IPS-NIHi7 (cell line): ENCODE data around the gene GNG12.
A peak's percentile ranks its signal among the peaks of the same experiment; 100 is the strongest.

Experiments
- DNase-seq: peaks from one replicate; pipeline ENCODE4 v3.0.0; 2012; ENCODE audit warnings: mixed read lengths; ENCODE audit errors: extremely low spot score

The GNG12 gene

DNA sequence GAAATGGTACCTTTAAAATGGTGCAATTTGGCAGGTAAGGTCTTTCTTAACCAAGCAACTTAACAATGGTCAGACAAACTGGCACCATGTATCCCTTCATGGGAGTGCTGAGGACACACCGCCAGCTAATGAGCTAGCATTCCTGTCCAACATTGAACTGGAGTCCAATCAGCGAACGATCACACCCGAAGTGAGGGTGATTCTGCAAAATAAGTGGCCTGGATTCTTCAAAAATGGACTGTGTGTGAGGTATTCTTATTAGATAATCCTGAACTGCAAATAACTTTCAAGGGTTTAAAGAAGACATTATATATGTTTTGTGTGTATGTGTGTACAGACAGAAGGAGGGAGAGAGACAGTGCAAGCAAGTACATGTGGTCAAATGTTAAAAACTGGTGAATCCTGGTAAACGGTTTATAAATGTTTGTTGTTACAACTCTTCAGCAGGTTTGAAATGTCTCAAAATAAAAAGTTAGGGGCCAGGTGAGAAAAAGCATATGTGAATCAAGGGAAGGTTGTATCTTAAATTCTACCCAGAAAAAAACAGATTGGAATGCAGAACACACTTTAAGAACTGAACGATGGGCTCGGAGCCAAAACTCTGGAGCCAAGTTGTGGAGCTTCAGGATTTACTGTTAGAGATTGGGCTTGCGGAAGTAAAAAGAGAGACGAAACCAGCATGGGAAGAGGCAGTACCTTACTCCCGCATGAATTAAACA, 127.4 kb downstream of the GNG12 start:
- DNase-seq, result no peak

DNA sequence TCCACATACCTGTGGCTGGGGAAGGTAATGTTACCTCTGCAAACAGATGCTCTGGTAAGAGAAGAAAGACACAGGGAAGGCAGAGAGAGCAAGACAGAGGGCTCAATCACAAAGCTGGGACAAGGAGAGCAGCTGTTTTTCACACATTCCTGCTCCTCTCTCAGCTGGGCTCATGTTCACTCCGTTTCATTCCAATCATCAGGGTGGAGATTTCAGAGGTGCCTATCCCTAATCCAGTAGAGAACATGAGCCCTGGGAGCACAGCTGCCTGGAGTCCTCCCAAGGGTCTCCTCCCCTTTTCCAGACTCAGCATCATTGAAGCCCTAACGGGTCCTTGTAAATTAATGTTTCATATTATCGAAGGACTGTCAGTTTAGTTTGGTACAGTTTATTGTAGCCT, 128.9 kb downstream of the GNG12 start:
- DNase-seq, result no peak

GRCh38 chr1:67701876-67702275, 131.4 kb downstream of the GNG12 start:
- DNase-seq, result no peak

DNA sequence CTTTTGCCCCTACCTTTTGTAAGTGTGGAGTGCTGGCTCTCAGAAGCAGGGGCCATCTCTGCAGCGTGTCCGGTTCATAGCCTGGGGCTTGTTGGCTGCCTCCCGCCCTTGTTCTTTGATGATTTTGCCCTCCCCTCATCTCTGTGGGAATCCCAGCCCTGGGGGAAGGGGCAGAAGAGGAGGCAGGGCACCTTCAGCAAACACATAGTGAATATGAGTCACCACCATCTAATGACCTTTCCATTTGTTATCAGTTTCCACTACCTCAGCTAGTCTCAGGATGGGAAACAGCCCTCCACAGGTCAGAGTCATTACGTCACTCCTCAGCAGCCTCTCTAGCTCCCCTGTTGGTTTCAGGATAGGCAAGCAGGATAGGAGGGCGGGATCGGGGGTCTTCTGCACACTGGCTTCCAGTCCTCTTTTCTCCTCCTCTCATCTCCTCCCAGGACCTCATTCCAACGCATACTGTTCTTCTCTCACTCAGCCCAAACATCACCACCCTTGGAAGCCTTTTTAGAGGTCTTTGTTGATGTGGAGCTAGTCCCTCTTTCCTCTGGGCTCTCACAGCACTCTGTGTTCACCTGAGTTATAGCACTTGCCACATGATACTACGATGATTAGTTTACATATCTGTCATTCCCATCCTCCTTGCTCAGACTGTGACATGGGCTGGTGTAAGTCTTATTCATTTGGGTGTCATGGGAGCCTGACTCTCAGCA, 132.4 kb downstream of the GNG12 start:
- DNase-seq, result peak; percentile 81

DNA sequence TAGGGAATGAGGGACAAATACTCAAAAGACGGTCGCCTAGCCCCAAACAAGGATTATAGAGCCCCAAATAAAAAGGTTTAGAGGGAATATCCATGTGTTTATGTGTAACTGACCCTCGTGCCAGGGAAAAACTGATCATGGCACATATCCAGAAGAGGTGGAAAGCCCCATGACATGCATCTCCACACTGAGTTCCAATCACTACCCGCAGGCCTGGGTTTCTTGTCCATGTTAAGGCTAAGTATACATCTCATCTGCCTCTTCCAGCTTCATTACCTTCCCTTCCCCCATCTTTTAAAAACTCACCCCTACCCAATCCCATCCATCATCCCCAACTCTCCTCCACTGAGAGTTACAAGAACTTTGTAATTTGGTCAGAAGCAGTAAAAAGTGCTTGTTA, 133.0 kb downstream of the GNG12 start:
- no peak for DNase-seq

- no peak for DNase-seq
These were observed 136.6 kb downstream of the GNG12 start for GRCh38 chr1:67696708-67697107.

DNA sequence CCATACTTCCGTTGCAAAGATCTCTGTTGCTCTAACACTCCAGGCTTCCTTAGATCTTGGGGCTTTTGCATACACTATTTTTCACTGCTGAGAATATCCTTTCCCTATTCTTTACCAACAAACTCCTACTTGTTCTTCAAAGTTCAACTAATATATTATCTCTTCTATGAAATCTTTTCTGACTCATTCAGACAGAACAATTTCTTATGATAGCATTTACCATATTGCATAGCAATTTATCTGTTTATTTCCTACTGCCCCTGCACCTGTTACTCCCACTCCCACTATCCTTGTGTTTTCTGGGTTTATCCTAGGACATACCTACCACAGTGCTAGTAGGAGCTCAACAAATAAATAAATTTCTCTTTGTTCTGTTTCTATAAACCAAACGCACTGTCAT, 137.3 kb downstream of the GNG12 start:
- DNase-seq, result no peak

GRCh38 chr1:67691712-67692111, 141.6 kb downstream of the GNG12 start:
- no peak for DNase-seq

DNA sequence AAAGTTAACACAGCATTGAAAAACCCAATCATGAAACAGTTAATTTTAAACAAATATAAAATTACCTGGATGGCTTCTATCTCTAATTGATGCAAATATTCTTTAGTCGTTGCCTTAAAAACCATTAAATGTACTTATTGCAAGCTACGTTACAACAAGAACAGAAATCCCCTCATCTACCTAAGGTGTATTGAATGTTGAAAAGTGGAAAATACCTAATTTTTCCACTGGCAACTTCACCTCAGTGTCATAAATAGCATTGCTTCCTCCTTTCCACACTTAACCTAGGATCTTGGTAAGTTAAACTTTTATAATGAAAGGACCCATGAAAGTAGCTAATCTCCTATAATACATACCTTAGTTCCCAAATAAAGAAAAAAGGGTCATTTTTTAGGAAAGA, 142.9 kb downstream of the GNG12 start:
- no peak for DNase-seq

DNA sequence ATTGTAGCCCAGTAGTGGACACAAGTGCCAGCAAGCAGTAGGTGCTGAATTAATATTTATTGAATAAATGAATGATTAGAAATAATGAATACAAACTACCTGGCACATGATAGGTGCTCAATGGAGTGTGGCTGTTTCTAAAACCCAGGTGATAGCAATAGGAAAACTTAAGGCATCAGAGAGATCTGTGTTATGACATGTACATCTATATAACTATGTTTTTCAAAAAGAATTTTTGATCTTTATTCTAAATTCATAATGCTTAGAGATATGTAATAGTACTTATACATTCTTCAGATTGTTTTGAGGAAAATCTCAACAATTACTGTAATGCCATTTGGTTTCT, 143.3 kb downstream of the GNG12 start:
- DNase-seq, result no peak

DNA sequence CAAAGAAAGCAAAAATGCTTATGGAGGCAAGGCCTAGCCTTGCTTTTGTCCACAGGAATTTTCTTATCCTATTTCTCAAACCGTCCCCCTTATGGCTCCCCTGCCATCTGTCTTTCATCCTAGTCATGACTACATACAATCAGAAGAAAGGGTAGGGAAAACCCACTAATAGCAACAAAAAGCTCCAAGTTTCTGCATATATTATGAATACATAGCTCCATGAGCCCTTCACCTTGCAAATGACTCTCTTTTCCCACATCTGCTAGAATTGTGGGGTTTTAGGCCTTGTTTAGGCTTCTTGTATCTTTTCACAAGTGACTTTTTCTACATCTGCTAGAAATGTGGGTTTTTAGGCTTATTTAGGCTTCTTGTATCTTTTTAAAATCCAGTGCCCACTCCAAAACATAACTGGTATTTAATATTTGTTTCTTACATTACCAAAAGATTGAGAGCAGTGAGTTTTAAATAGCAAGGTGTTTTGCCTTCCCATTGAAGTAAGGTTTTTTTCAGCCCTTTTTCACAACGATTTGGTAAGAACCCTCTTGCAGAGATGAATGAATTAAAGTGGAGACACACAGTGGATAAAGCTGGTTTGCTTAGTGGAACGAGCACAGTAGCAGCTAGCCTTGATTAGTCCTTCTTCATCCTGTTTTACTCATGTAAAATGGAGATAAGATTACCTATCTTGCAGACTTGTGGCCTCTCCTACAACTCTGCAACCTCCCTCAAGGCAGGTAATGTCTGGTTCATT, 143.8 kb downstream of the GNG12 start:
- no peak for DNase-seq

GRCh38 chr1:67688526-67689219, 144.6 kb downstream of the GNG12 start:
- no peak for DNase-seq

DNA sequence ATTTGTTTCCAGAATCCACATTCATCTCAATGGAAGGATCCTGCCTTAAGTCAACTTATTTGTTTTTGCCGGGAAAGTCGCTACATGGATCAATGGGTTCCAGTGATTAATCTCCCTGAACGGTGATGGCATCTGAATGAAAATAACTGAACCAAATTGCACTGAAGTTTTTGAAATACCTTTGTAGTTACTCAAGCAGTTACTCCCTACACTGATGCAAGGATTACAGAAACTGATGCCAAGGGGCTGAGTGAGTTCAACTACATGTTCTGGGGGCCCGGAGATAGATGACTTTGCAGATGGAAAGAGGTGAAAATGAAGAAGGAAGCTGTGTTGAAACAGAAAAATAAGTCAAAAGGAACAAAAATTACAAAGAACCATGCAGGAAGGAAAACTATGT, 145.6 kb downstream of the GNG12 start:
- no peak for DNase-seq

DNA sequence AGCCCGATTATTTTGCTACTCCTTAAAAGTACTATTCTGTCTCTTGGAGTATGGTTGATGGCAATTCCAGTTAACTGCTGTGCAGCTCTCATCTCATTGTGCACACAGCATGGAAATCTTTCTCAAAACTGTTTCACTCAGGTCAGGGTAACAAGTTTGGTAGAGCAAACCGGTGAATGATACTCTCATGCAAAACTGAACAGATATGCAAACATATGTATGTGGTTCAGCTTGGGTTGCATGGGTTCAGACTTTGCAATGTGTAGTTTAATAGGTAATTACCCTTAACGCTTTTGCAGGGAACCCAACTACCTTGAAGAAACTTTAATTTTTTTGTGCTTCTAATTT, 146.1 kb downstream of the GNG12 start:
- DNase-seq, result no peak

DNA sequence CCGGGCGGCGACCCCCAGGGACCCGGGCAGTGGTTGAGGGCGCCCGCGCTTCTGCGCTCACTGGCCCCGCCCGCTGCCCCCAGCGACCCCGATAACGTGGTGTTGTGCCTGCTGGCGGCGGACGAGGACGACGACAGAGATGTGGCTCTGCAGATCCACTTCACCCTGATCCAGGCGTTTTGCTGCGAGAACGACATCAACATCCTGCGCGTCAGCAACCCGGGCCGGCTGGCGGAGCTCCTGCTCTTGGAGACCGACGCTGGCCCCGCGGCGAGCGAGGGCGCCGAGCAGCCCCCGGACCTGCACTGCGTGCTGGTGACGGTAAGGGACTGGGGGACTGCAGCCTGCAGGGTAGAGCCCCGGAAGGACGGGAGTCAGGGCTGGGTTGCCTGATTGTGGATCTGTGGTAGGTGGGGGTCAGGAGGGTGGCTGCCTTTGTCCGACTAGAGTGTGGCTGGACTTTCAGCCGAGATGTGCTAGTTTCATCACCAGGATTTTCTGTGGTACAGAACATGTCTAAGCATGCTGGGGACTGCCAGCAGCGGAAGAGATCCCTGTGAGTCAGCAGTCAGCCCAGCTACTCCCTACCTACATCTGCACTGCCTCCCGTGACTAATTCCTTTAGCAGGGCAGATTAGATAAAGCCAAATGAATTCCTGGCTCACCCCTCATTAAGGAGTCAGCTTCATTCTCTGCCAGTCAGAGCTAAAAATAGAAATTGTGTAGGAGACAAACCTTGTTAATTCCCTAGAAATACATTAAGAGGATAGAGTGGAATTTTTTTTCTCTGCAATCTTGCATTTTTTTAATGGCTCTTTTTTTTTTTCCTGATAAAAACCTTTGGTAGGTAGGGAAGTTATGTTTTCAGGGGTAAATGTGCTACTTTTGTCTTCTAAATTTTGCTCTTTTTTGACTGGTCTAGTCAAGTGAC, 146.7 kb downstream of the GNG12 start:
- peak; percentile 56 for DNase-seq

DNA sequence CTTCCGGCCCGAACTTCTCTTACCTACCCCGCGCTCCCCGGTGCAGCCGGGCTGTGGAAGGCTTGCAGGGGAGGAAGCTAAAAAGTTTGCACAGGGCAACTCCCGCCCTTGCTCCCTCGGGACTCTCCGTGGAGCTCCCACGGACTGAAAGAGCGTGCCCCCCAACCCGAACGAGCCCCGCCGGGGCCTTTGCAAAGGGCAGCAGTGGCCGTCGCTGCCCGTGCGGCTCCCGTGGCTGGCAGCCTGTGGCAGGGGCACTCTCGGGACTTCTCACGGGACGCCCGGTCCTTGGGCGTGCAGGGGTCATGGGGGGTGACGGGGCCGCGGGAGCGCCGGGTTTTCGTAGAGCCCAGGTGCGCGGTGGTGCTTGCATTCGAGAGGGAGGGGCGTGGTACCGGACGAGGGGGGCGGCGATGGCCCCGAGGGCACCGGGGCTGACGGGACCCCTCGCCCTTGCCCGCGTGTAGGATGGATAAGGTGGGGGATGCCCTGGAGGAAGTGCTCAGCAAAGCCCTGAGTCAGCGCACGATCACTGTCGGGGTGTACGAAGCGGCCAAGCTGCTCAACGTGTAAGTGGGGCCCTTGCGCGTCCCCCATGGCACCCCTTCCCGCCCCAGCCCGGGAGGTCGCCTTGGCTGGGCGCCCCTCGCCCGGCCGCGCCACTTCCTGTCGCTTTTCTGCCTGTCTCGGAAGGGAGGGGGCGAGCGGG, 147.6 kb downstream of the GNG12 start:
- peak; percentile 15 for DNase-seq

DNA sequence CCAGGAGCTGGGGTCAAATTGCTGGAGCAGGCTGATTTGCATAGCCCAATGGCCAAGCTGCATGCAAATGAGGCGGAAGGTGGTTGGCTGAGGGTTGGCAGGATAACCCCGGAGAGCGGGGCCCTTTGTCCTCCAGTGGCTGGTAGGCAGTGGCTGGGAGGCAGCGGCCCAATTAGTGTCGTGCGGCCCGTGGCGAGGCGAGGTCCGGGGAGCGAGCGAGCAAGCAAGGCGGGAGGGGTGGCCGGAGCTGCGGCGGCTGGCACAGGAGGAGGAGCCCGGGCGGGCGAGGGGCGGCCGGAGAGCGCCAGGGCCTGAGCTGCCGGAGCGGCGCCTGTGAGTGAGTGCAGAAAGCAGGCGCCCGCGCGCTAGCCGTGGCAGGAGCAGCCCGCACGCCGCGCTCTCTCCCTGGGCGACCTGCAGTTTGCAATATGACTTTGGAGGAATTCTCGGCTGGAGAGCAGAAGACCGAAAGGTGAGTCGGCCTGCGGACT, 148.2 kb downstream of the GNG12 start, which contains the start of gene GADD45A:
Gene GADD45A (plus strand): TSS at position 135 of the 491 bp plus-strand sequence. CDS start 294 bp downstream, at position 429.
- peak; percentile 97 for DNase-seq

- no peak for DNase-seq
These were observed 148.7 kb downstream of the GNG12 start for GRCh38 chr1:67684526-67685066.

- DNase-seq, result no peak
These were observed 149.3 kb downstream of the GNG12 start for GRCh38 chr1:67683766-67684525.
